AG04450 (cell line): ENCODE measurements around the gene RINT1. TPM values are rescaled to one million over a fixed set of nuclear protein-coding genes. Genes with fewer than 3 reads are reported as not detected.

Source experiments
- CTCF ChIA-PET: fragments of 300-600, 350-600 bp; formaldehyde crosslinking; extraction: SDS; loops from one replicate; lab custom pipeline; 2022; ENCODE audit warnings: antibody characterized with exemption, inconsistent platforms; lab: Charles Lee
- POLR2A ChIA-PET: fragments of 350-600 bp; formaldehyde crosslinking; extraction: SDS; loops from one replicate; lab custom pipeline; 2021; ENCODE audit warnings: antibody characterized with exemption, inconsistent platforms; lab: Yijun Ruan, JAX
- DNase-seq: peaks from one replicate; pipeline ENCODE4 v3.0.0-alpha.2; 2011; ENCODE audit warnings: low read depth, low spot score
- H3K27ac ChIP-seq: one replicate; pipeline ENCODE4 v1.5.1; 2012; ENCODE audit warnings: low read depth, low read length, control low read depth
- H3K27me3 ChIP-seq: one replicate; pipeline ENCODE4 v1.6.0; 2012; ENCODE audit warnings: low read length; ENCODE audit not compliant: control insufficient read depth, insufficient read depth
- H3K4me3 ChIP-seq: 2 replicates; pipeline ENCODE4 v1.5.1; 2011; ENCODE audit warnings: mild to moderate bottlenecking, low read depth, low read length, control low read depth
- H3K9me3 ChIP-seq: 2 replicates; pipeline ENCODE4 v1.5.1; 2012; ENCODE audit warnings: low read length; ENCODE audit not compliant: control insufficient read depth, insufficient read depth
- CTCF ChIP-seq: IDR thresholded peaks from 2 replicates; pipeline ENCODE4 v1.5.1; 2011; ENCODE audit warnings: low read depth, low read length, control low read depth, inconsistent platforms
- polyA plus RNA-seq: library from polyadenylated mRNA; depleted of rRNA; stranded (reverse); fragments of >200 nt; gene quantifications from 2 replicates; pipeline ENCODE4 v1.2.3, GENCODE V29; 2011

Gene RINT1
- polyA plus RNA-seq, 1 experiment, result 27.6 TPM

DNA sequence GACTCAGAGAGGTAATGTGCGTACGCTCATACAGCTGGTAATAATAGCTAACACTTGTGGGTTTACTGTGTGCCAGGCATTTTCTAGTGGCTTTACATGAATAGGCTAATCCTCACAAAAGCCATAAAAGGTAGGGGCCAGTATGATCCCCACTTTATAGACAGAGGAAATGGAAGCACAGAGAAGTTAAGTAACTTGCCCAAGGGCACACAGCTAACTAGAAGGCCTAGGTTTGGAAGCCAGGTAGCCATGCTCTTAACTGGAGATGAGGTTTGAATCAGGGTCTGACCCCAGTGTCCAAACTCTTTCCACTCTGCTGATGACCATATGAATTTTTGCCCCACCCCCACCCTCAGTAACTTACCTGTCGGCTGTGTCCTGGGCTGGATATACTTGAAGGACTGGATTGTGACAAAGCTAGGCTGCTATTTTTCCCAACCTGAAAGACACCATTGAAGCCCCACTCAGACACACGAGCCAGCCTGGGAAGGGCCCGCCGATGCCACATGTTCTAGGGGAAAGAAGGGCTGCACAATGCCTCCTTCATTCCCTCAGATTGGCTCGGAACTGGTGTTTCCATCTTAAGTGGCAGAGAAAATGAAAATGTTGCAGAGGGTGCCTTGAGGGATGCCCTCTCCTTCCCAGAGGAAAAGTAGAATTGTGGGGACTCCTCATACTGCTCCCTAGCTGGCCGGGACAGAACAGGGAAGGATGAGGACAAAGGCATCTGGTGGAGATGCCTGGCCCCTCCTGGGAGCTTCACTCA lies 78.3 kb downstream of the RINT1 start:
- Histone ChIP-seq H3K4me3 (no peak overlapping the region), H3K27me3 (no peaks in the 10 kb centered on the region), H3K9me3 (no peaks in the 10 kb centered on the region), H3K27ac (no peak overlapping the region)
- POLR2A ChIA-PET, result no interaction called here
- CTCF ChIA-PET, result interaction anchor here (0.9 kb wide), 1 partner anchor 440 kb away, joined by 3 read pairs; no protein-coding TSS in a partner anchor
- TF ChIP-seq CTCF, result no peak
- DNase-seq, result no peak

DNA sequence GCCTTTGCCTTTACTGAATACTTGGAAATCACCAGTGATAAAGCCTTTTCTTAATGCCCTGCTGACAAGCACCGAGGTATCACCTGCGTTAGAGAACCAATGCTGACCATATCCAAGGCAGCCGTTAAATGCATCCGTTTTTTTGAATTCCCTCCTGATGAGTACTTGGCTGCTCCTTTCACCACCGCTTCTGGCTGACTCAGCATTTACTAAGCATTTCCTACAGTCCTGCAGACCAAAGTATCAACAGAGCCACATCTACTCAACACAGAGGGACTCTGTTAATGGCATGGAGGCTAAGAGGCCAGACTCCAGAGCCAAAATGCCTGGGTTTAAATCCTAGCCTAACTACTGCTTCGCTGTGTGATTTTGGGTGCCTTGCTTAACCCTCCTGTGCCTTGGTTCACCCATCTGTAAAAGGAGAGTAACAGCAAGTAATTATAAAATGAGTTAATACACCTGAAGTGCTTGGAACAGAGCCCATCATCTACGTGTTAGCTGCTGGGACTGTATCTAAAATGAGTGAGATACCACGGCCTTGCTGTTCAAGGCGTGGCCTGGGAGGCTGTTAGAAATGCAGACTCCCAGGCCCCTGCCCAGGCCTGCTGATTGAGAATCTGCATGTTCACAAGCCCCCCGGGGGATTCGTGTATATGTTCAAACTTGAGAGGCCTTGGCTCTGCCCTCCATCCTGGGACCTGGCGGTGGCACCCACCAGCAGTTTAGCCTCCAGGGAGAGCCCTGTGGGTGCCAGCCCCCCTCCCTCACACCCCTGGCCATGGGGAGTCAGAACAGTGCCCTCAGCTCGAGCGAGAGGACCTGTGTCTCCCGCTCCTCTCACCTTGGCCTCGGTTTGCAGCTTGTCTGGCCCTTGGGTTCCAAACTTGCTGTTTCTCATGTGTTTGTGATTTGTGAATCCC lies 80.1 kb downstream of the RINT1 start:
- H3K4me3 ChIP-seq, result no peak overlapping the region
- DNase-seq, result no peak
- no peaks in the 10 kb centered on the region for H3K9me3 ChIP-seq

GRCh38 chr7:105612806-105613205 lies 80.8 kb downstream of the RINT1 start:
- ChIA-PET CTCF (interaction anchor here (0.7 kb wide), 1 partner anchor 45 kb away, joined by 3 read pairs; no protein-coding TSS in a partner anchor), POLR2A (no interaction called here)
- Histone ChIP-seq H3K9me3 (no peaks in the 10 kb centered on the region), H3K27me3 (no peaks in the 10 kb centered on the region), H3K27ac (no peak overlapping the region), H3K4me3 (no peak overlapping the region)
- no peak for DNase-seq
- no peak for TF ChIP-seq CTCF

More for the DNA sequence above, 80.1 kb downstream of the RINT1 start:
- CTCF ChIA-PET, result interaction anchor here (0.7 kb wide), 1 partner anchor 45 kb away, joined by 3 read pairs; no protein-coding TSS in a partner anchor
- no peak overlapping the region for H3K27ac ChIP-seq
- H3K27me3 ChIP-seq, result no peaks in the 10 kb centered on the region
- POLR2A ChIA-PET, result no interaction called here
- TF ChIP-seq CTCF, result no peak

- DNase-seq, result no peak
- H3K4me3 ChIP-seq, result no peak overlapping the region
- TF ChIP-seq CTCF, result no peak
- H3K27me3 ChIP-seq, result no peaks in the 10 kb centered on the region
- CTCF ChIA-PET, result no interaction called here
- no peaks in the 10 kb centered on the region for H3K9me3 ChIP-seq
- no peak overlapping the region for H3K27ac ChIP-seq
- POLR2A ChIA-PET, result no interaction called here
Measured at GRCh38 chr7:105613611-105614330, 81.8 kb downstream of the RINT1 start.
